Activated CD4-positive, alpha-beta T cell treated with anti-CD3 and anti-CD28 coated beads, Interleukin-2, amount 10 ng/mL, durations not matched to agents 24 days and 14 days (primary cell): ENCODE data around the gene CSF1. TPM values are rescaled to one million over a fixed set of nuclear protein-coding genes. Genes with fewer than 3 reads are reported as not detected.

Source experiments
- DNase-seq: peaks from one replicate; pipeline ENCODE4 v3.0.0; 2022
- H3K27ac Mint-ChIP-seq: one replicate; pipeline ENCODE4 v1.8.0; 2022; ENCODE audit warnings: mild to moderate bottlenecking, mixed read lengths
- H3K27me3 Mint-ChIP-seq: one replicate; pipeline ENCODE4 v1.8.0; 2022; ENCODE audit warnings: mixed read lengths
- H3K36me3 Mint-ChIP-seq: one replicate; pipeline ENCODE4 v1.8.0; 2022; ENCODE audit warnings: low read depth, mild to moderate bottlenecking, mixed read lengths
- H3K4me1 Mint-ChIP-seq: one replicate; pipeline ENCODE4 v1.8.0; 2021; ENCODE audit warnings: mixed read lengths
- H3K4me3 Mint-ChIP-seq: one replicate; pipeline ENCODE4 v1.8.0; 2022; ENCODE audit warnings: mild to moderate bottlenecking, moderate library complexity, mixed read lengths
- H3K9me3 Mint-ChIP-seq: one replicate; pipeline ENCODE4 v1.8.0; 2021; ENCODE audit warnings: mixed read lengths
- intact Hi-C: fragments of 100-400 bp; cut with micrococcal nuclease; formaldehyde crosslinking; loops from one replicate; pipeline ENCODE4 v1.15.1; 2023
- total RNA-seq: library from RNA; stranded (reverse); gene quantifications from 2 replicates; pipeline ENCODE4 v1.2.3, GENCODE V29; 2022

Gene CSF1
- total RNA-seq, 1 donor from 2014 or later, result 193 TPM

- Mint-ChIP-seq H3K4me3 (peak overlapping the region; percentile 5), H3K36me3 (no peaks in the 10 kb centered on the region), H3K9me3 (no peaks in the 10 kb centered on the region), H3K27ac (peak overlapping the region; percentile 68), H3K27me3 (no peaks in the 10 kb centered on the region), H3K4me1 (peaks cover 42% of the 10 kb centered on the region)
- no peak for DNase-seq
- intact Hi-C loops, result no loop called here
Observed at GRCh38 chr1:109889094-109889493, 21.6 kb upstream of the CSF1 start.

- DNase-seq, result no peak
- intact Hi-C loops, result loop anchor here (1.0 to 10.0 kb wide), 6 partner anchors 16 to 444 kb away; partner anchors contain the start of genes CSF1 and RBM15
- Mint-ChIP-seq H3K27ac (peak overlapping the region; percentile 90), H3K4me1 (peaks cover 36% of the 10 kb centered on the region), H3K36me3 (no peaks in the 10 kb centered on the region), H3K27me3 (no peaks in the 10 kb centered on the region), H3K9me3 (no peaks in the 10 kb centered on the region), H3K4me3 (peak overlapping the region; percentile 18)
Observed at GRCh38 chr1:109890115-109890953, 20.3 kb upstream of the CSF1 start.

GRCh38 chr1:109891930-109892329, 18.7 kb upstream of the CSF1 start:
- no peaks in the 10 kb centered on the region for H3K36me3 Mint-ChIP-seq
- no peaks in the 10 kb centered on the region for H3K9me3 Mint-ChIP-seq
- peak overlapping the region; percentile 41 for H3K4me3 Mint-ChIP-seq
- H3K27ac Mint-ChIP-seq, result peak overlapping the region; percentile 88
- intact Hi-C loops, result loop anchor here (5.0 to 10.0 kb wide), 2 partner anchors 345 to 443 kb away; partner anchors contain the start of gene RBM15
- no peak for DNase-seq
- H3K4me1 Mint-ChIP-seq, result peaks cover 44% of the 10 kb centered on the region
- no peaks in the 10 kb centered on the region for H3K27me3 Mint-ChIP-seq

- no peaks in the 10 kb centered on the region for H3K9me3 Mint-ChIP-seq
- H3K4me3 Mint-ChIP-seq, result peak overlapping the region; percentile 41
- H3K27me3 Mint-ChIP-seq, result no peaks in the 10 kb centered on the region
- H3K27ac Mint-ChIP-seq, result peak overlapping the region; percentile 88
- no peaks in the 10 kb centered on the region for H3K36me3 Mint-ChIP-seq
- intact Hi-C loops, result loop anchor here (5.0 to 10.0 kb wide), 2 partner anchors 345 to 442 kb away; partner anchors contain the start of gene RBM15
- H3K4me1 Mint-ChIP-seq, result peaks cover 48% of the 10 kb centered on the region
- no peak for DNase-seq
Observed at GRCh38 chr1:109892561-109893368, 17.9 kb upstream of the CSF1 start.

- intact Hi-C loops, result loop anchor here (5.0 to 10.0 kb wide), 2 partner anchors 344 to 441 kb away; partner anchors contain the start of gene RBM15
- Mint-ChIP-seq H3K4me3 (no peak overlapping the region), H3K9me3 (no peaks in the 10 kb centered on the region), H3K27me3 (no peaks in the 10 kb centered on the region), H3K4me1 (peaks cover 47% of the 10 kb centered on the region), H3K27ac (no peak overlapping the region), H3K36me3 (no peaks in the 10 kb centered on the region)
- DNase-seq, result no peak
Observed at GRCh38 chr1:109893532-109894171, 17.0 kb upstream of the CSF1 start.

- DNase-seq, result no peak
- Mint-ChIP-seq H3K4me3 (no peak overlapping the region), H3K27ac (no peak overlapping the region), H3K27me3 (no peaks in the 10 kb centered on the region), H3K4me1 (peaks cover 35% of the 10 kb centered on the region), H3K9me3 (no peaks in the 10 kb centered on the region), H3K36me3 (no peaks in the 10 kb centered on the region)
- intact Hi-C loops, result loop anchor here (1.0 to 10.0 kb wide), 4 partner anchors 11 to 440 kb away; partner anchors contain the start of genes CSF1 and RBM15
Observed at GRCh38 chr1:109894823-109895719, 15.6 kb upstream of the CSF1 start.

GRCh38 chr1:109895720-109896504, 14.7 kb upstream of the CSF1 start:
- peak; percentile 77 for DNase-seq
- Mint-ChIP-seq H3K27me3 (no peaks in the 10 kb centered on the region), H3K27ac (no peak overlapping the region), H3K36me3 (no peaks in the 10 kb centered on the region), H3K4me3 (no peak overlapping the region), H3K4me1 (peaks cover 27% of the 10 kb centered on the region), H3K9me3 (no peaks in the 10 kb centered on the region)
- intact Hi-C loops, result loop anchor here (1.0 to 10.0 kb wide), 3 partner anchors 10 to 439 kb away; partner anchors contain the start of genes CSF1 and RBM15

- Mint-ChIP-seq H3K27ac (no peak overlapping the region), H3K4me3 (peak overlapping the region; percentile 11), H3K27me3 (no peaks in the 10 kb centered on the region), H3K9me3 (no peaks in the 10 kb centered on the region), H3K4me1 (peaks cover 24% of the 10 kb centered on the region), H3K36me3 (no peaks in the 10 kb centered on the region)
- intact Hi-C loops, result loop anchor here (10.0 kb wide), 1 partner anchor 438 kb away; the partner anchor contains the start of gene RBM15
- DNase-seq, result no peak
Observed at GRCh38 chr1:109896681-109897080, 14.0 kb upstream of the CSF1 start.

- DNase-seq, result no peak
- H3K4me1 Mint-ChIP-seq, result peaks cover 22% of the 10 kb centered on the region
- H3K4me3 Mint-ChIP-seq, result no peak overlapping the region
- H3K36me3 Mint-ChIP-seq, result no peaks in the 10 kb centered on the region
- H3K9me3 Mint-ChIP-seq, result no peaks in the 10 kb centered on the region
- peak overlapping the region; percentile 69 for H3K27ac Mint-ChIP-seq
- H3K27me3 Mint-ChIP-seq, result no peaks in the 10 kb centered on the region
- intact Hi-C loops, result loop anchor here (10.0 kb wide), 1 partner anchor 437 kb away; the partner anchor contains the start of gene RBM15
Observed at GRCh38 chr1:109897259-109897955, 13.2 kb upstream of the CSF1 start.

- intact Hi-C loops, result loop anchor here (10.0 kb wide), 1 partner anchor 436 kb away; the partner anchor contains the start of gene RBM15
- no peak overlapping the region for H3K4me3 Mint-ChIP-seq
- no peak for DNase-seq
- H3K27ac Mint-ChIP-seq, result no peak overlapping the region
- H3K36me3 Mint-ChIP-seq, result no peaks in the 10 kb centered on the region
- peaks cover 3% of the 10 kb centered on the region for H3K9me3 Mint-ChIP-seq
- H3K27me3 Mint-ChIP-seq, result no peaks in the 10 kb centered on the region
- H3K4me1 Mint-ChIP-seq, result peaks cover 25% of the 10 kb centered on the region
Observed at GRCh38 chr1:109898842-109899241, 11.8 kb upstream of the CSF1 start.

- intact Hi-C loops, result no loop called here
- peaks cover 3% of the 10 kb centered on the region for H3K9me3 Mint-ChIP-seq
- no peak for DNase-seq
- H3K4me3 Mint-ChIP-seq, result no peak overlapping the region
- no peak overlapping the region for H3K27ac Mint-ChIP-seq
- H3K27me3 Mint-ChIP-seq, result no peaks in the 10 kb centered on the region
- H3K36me3 Mint-ChIP-seq, result peaks cover 4% of the 10 kb centered on the region
- H3K4me1 Mint-ChIP-seq, result peaks cover 30% of the 10 kb centered on the region
Observed at GRCh38 chr1:109901141-109901523, 9.5 kb upstream of the CSF1 start.
